Measurements from ENCODE around the gene CWF19L1. TPM values are rescaled to one million over a fixed set of nuclear protein-coding genes. Genes with fewer than 3 reads are reported as not detected.

CWF19L1 gene
- polyA plus RNA-seq, 1 of the 3 experiments (the other 2 are of a cell fraction) = 7.1 TPM

DNA sequence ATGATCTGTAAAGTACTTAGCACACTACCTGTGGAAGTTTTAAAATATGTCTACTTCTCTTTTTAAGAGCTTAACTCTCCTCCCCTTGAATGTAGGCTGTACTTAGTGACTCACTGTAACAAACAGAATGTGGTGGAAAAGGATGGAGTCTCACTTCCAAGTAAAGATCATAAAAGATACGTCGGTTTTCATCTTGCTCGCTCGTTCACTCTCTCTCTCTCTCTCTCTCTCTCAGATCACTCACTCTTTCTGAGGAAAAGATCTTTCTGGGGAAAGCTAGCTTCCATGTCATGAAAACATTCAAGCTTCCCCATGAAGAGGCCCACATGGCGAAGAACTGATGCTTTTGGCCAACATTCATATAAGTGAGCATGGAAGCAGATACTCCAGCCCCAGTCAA is 43.6 kb downstream of the CWF19L1 start (continued):
- no peak for TF ChIP-seq GATA2 (CRISPR knock-in tag; IDR thresholded peaks at IDR 0.05)
- no peak for TF ChIP-seq RXRA (IDR thresholded peaks at IDR 0.05; ENCODE audit: borderline replicate concordance, low read depth)

DNA sequence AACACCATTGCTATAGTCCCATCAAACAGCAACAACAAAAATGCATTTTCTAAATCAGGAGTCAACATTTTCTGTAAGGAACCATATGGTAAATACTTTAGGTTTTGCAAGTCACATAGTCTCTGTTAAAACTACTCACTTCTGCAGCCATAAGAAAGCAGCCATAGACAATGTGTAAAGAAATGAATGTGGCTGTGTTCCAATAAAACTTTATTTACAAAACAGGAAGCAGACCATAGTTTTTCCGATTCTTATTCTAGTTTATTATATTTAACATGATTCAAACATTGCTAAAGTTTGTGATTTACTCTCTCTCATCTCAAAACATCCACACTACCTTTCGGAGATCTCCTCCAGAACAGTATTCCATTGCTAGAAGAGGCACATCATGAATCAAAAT is 44.9 kb downstream of the CWF19L1 start:
- H4K20me1 ChIP-seq (ENCODE audit: insufficient read depth) = no peaks in the 10 kb centered on the region
- no peak overlapping the region for H2AFZ ChIP-seq (ENCODE audit: low read depth)
- peaks cover 67 to 76% of the 10 kb centered on the region in 2 experiments for H3K36me3 ChIP-seq (replicated peaks in 1 of 2; ENCODE audit: control insufficient read depth in 1 of 2, insufficient read depth in 2 of 2, low read length in 1 of 2)
- no peak for DNase-seq
- peaks cover 19% of the 10 kb centered on the region for H3K79me2 ChIP-seq (ENCODE audit: insufficient read depth)
- ChIA-PET CTCF (no interaction called here), POLR2A (no interaction called here)
- H3K4me1 ChIP-seq (ENCODE audit: control insufficient read depth in 1 of 2, insufficient read depth in 2 of 2, low read depth in 1 of 2, low read length in 1 of 2) = no peaks in the 10 kb centered on the region
- TF ChIP-seq GATA2 (CRISPR knock-in tag; IDR thresholded peaks at IDR 0.05) (no peak), EZH2phosphoT487 (IDR thresholded peaks at IDR 0.05; ENCODE audit: borderline replicate concordance, low read depth) (no peak)
- H3K4me3 ChIP-seq (ENCODE audit: low read depth in 2 of 2, low read length in 1 of 2) = no peak overlapping the region
- no peaks in the 10 kb centered on the region for H3K9me3 ChIP-seq
- WGBS (ENCODE audit: low lambda C conversion rate) = 91% methylated on average over 2 of the region's 2 CpGs
- no peak overlapping the region for H3K9ac ChIP-seq
- H3K27me3 ChIP-seq (ENCODE audit: insufficient read depth) = no peaks in the 10 kb centered on the region
- no peak overlapping the region for H3K4me2 ChIP-seq
- H3F3A ChIP-seq (replicated peaks; ENCODE audit: insufficient read depth) = peaks cover 10% of the 10 kb centered on the region
- H3K27ac ChIP-seq (ENCODE audit: low read depth in 2 of 2, low read length in 1 of 2) = no peak overlapping the region
- no peaks in the 10 kb centered on the region for H3K9me2 ChIP-seq

DNA sequence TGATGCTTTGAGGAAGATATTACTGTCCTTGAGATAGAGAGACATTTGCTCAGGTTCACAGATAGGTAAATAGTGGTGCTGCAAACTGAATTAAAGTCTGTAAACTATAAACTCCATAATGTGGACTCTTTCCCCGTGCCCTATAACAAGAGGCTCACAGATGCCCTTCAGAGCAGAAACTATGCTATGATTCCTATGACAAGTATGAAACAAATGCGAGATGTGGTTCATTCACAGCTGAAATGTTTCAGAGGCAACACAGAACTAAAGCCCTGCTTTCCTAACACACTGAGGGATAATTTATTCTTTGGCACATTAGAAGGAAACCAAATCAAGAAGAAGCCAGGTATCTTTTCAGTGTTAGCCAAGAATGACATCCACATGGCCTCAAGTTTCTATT is 51.4 kb downstream of the CWF19L1 start:
- Histone ChIP-seq H3K9me2 (no peaks in the 10 kb centered on the region), H3K9me3 (no peaks in the 10 kb centered on the region), H3K79me2 (ENCODE audit: insufficient read depth) (peaks cover 3% of the 10 kb centered on the region; the same call in 1 of the 2 replicates), H3K4me2 (no peak overlapping the region), H3K27ac (ENCODE audit: low read depth in 2 of 2, low read length in 1 of 2) (no peak overlapping the region), H3K27me3 (ENCODE audit: insufficient read depth) (no peaks in the 10 kb centered on the region), H3K4me1 (ENCODE audit: control insufficient read depth in 1 of 2, insufficient read depth in 2 of 2, low read depth in 1 of 2, low read length in 1 of 2) (no peaks in the 10 kb centered on the region), H3K9ac (no peak overlapping the region), H2AFZ (ENCODE audit: low read depth) (no peak overlapping the region), H3K4me3 (ENCODE audit: low read depth in 2 of 2, low read length in 1 of 2) (no peak overlapping the region), H4K20me1 (ENCODE audit: insufficient read depth) (no peaks in the 10 kb centered on the region), H3F3A (replicated peaks; ENCODE audit: insufficient read depth) (no peaks in the 10 kb centered on the region), H3K36me3 (replicated peaks in 1 of 2; ENCODE audit: control insufficient read depth in 1 of 2, insufficient read depth in 2 of 2, low read length in 1 of 2) (peaks cover 66 to 97% of the 10 kb centered on the region in 2 experiments)
- WGBS (ENCODE audit: low lambda C conversion rate) = 87% methylated on average over 2 of the region's 2 CpGs
- CTCF ChIA-PET = interaction anchor here (1.1 kb wide), 1 partner anchor 207 kb away, joined by 3 read pairs; no protein-coding TSS in a partner anchor
- TF ChIP-seq TAF1 (IDR thresholded peaks at IDR 0.05; ENCODE audit: borderline replicate concordance, low read depth, low read length) (no peak), MXI1 (IDR thresholded peaks at IDR 0.05; ENCODE audit: low read depth, low read length) (no peak), EZH2phosphoT487 (IDR thresholded peaks at IDR 0.05; ENCODE audit: borderline replicate concordance, low read depth) (no peak), GATA2 (CRISPR knock-in tag; IDR thresholded peaks at IDR 0.05) (no peak), GABPA (IDR thresholded peaks at IDR 0.05; ENCODE audit: low read depth) (no peak), ELF1 (IDR thresholded peaks at IDR 0.05) (no peak), FOXJ3 (CRISPR knock-in tag; IDR thresholded peaks at IDR 0.05) (no peak), SIN3A (IDR thresholded peaks at IDR 0.05; ENCODE audit: borderline replicate concordance, low read depth, low read length) (no peak), RXRA (IDR thresholded peaks at IDR 0.05; ENCODE audit: borderline replicate concordance, low read depth) (no peak), TEAD4 (IDR thresholded peaks at IDR 0.05; ENCODE audit: borderline replicate concordance, insufficient read depth) (no peak), RFX5 (IDR thresholded peaks at IDR 0.05; ENCODE audit: low read length) (no peak)
- TF ChIP-seq, protein P1, sequence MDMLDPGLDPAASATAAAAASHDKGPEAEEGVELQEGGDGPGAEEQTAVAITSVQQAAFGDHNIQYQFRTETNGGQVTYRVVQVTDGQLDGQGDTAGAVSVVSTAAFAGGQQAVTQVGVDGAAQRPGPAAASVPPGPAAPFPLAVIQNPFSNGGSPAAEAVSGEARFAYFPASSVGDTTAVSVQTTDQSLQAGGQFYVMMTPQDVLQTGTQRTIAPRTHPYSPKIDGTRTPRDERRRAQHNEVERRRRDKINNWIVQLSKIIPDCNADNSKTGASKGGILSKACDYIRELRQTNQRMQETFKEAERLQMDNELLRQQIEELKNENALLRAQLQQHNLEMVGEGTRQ (IDR thresholded peaks at IDR 0.05; ENCODE audit: borderline replicate concordance, low read depth, low read length) = no peak
- TF ChIP-seq, protein P2, sequence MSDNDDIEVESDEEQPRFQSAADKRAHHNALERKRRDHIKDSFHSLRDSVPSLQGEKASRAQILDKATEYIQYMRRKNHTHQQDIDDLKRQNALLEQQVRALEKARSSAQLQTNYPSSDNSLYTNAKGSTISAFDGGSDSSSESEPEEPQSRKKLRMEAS (IDR thresholded peaks at IDR 0.05; ENCODE audit: low read depth) = no peak
- TF ChIP-seq, protein P3, sequence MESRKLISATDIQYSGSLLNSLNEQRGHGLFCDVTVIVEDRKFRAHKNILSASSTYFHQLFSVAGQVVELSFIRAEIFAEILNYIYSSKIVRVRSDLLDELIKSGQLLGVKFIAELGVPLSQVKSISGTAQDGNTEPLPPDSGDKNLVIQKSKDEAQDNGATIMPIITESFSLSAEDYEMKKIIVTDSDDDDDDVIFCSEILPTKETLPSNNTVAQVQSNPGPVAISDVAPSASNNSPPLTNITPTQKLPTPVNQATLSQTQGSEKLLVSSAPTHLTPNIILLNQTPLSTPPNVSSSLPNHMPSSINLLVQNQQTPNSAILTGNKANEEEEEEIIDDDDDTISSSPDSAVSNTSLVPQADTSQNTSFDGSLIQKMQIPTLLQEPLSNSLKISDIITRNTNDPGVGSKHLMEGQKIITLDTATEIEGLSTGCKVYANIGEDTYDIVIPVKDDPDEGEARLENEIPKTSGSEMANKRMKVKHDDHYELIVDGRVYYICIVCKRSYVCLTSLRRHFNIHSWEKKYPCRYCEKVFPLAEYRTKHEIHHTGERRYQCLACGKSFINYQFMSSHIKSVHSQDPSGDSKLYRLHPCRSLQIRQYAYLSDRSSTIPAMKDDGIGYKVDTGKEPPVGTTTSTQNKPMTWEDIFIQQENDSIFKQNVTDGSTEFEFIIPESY (IDR thresholded peaks at IDR 0.05; ENCODE audit: borderline replicate concordance, low read depth) = no peak
- TF ChIP-seq, protein P4, sequence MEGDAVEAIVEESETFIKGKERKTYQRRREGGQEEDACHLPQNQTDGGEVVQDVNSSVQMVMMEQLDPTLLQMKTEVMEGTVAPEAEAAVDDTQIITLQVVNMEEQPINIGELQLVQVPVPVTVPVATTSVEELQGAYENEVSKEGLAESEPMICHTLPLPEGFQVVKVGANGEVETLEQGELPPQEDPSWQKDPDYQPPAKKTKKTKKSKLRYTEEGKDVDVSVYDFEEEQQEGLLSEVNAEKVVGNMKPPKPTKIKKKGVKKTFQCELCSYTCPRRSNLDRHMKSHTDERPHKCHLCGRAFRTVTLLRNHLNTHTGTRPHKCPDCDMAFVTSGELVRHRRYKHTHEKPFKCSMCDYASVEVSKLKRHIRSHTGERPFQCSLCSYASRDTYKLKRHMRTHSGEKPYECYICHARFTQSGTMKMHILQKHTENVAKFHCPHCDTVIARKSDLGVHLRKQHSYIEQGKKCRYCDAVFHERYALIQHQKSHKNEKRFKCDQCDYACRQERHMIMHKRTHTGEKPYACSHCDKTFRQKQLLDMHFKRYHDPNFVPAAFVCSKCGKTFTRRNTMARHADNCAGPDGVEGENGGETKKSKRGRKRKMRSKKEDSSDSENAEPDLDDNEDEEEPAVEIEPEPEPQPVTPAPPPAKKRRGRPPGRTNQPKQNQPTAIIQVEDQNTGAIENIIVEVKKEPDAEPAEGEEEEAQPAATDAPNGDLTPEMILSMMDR (IDR thresholded peaks at IDR 0.05) = no peak
- TF ChIP-seq, protein P5, sequence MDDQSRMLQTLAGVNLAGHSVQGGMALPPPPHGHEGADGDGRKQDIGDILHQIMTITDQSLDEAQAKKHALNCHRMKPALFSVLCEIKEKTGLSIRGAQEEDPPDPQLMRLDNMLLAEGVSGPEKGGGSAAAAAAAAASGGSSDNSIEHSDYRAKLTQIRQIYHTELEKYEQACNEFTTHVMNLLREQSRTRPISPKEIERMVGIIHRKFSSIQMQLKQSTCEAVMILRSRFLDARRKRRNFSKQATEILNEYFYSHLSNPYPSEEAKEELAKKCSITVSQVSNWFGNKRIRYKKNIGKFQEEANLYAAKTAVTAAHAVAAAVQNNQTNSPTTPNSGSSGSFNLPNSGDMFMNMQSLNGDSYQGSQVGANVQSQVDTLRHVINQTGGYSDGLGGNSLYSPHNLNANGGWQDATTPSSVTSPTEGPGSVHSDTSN (IDR thresholded peaks at IDR 0.05) = no peak
- POLR2A ChIA-PET = no interaction called here
- DNase-seq = no peak
